GM12872 (cell line): ENCODE results near the gene SLAIN2.

Experiments
- TF ChIP-seq, protein P1 (sequence below): IDR thresholded peaks from 3 replicates; pipeline ENCODE4 v1.5.1; 2011; ENCODE audit warnings: low read depth, mild to moderate bottlenecking, low read length, moderate library complexity; ENCODE audit not compliant: insufficient read depth

SLAIN2 gene

DNA sequence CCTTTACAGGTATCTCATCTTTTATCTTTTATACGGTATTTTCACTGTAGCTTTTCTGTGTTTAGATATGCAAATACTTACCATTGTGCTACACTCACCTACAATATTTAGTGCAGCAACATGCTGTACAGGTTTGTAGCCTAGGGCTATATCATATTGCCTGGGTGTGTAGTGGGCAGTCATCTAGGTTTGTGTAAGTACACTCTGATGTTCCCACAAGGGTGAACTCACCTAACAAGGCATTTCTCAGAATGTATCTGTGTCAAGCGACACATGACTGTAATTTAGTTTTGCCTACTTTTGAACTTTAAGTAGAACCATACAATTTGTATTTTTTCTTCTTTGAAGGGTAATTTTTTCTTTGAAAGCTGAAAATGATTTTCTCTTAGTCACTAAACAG is 87.6 kb downstream of the SLAIN2 start:
- TF ChIP-seq, protein P1, sequence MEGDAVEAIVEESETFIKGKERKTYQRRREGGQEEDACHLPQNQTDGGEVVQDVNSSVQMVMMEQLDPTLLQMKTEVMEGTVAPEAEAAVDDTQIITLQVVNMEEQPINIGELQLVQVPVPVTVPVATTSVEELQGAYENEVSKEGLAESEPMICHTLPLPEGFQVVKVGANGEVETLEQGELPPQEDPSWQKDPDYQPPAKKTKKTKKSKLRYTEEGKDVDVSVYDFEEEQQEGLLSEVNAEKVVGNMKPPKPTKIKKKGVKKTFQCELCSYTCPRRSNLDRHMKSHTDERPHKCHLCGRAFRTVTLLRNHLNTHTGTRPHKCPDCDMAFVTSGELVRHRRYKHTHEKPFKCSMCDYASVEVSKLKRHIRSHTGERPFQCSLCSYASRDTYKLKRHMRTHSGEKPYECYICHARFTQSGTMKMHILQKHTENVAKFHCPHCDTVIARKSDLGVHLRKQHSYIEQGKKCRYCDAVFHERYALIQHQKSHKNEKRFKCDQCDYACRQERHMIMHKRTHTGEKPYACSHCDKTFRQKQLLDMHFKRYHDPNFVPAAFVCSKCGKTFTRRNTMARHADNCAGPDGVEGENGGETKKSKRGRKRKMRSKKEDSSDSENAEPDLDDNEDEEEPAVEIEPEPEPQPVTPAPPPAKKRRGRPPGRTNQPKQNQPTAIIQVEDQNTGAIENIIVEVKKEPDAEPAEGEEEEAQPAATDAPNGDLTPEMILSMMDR: no peak

DNA sequence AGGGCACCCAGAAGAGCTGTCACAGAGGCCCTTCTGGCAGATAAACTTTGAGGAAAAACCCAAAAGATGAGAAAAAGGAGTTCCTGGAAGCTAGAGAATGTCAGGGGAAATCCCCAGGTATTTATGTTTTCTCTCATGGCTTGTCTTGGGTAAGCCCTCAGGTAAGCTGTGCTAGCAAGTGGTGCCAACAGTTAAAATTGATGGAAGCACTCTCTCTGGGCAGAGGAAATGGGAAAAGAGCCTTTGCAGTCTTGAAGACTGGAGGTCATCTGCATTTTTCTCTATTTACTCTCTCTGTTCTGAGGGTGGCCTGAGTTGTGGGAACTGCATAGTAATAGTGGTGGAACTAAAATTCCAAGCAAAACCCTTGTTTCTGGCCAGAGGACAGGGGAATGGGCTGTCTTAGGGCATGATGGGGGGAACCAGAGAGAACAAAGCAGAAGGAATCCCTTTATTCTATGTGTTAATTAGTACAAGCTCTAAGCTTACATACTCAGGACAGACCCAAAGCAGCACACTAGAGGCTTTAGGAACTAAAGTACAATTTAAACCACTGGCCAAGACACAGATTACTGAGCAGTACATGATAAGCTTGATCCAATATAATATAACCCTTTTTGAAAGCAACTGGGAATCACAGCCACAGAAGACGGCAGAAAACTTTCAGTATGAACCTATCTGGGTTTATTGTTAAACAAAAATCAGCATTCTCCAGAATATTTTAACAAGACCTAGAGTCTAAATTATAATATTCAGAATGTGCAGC is 88.6 kb downstream of the SLAIN2 start:
- TF ChIP-seq, protein P1: no peak

DNA sequence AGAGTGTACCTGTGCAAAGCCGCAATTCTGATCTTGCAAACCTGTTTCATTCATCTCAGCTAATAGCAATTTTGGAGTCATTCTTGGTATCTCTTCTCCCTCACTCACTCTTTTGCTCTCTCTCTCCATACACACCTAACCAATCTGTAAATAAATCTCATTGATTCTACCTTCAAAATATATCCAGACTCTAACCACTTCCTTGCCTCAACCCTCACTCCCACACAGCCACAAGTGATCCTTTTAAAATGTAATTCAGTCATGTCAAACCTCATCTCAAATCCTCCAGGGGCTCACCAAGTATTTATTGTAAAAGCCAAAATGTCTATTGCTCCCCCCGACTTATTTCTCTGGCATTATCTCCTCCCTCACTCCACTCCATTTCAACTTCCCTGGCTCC is 90.1 kb downstream of the SLAIN2 start:
- TF ChIP-seq, protein P1: no peak

DNA sequence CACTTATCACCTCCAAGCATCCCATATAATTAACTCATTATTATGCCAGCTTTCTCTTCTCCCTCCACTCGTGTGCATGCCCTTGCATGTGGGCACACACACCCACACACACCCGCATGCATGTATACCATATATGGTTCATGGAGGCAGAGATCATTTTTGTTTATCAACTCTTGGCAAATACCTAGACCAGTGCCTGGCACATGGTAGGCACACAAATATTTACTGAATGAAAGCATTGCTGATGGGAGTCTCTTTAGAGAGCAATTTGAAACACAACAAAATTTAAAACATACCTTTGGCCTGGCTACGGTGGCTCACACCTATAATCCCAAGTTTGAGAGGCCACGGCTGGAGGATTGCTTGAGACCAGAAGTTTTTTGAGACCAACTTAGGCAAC is 90.7 kb downstream of the SLAIN2 start:
- TF ChIP-seq, protein P1: no peak

DNA sequence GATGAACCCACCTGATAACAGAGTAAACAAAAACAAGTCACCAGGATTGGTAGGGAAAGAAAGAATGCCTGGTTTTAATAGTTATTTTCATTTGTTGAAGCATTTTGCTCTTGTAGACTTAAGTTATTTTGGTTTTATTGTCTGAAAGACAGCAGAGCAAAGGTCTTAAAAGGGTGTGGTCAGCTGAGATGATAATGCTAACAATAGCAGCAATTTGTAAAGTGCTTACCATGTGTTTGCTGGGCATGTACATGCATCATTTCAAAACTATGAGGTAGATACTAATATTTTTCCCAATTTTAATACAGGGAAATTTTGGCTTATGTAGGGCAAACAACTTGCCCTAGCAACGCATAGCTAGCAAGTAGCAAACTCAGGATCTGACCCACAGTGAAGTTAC is 95.0 kb downstream of the SLAIN2 start:
- TF ChIP-seq, protein P1: no peak

DNA sequence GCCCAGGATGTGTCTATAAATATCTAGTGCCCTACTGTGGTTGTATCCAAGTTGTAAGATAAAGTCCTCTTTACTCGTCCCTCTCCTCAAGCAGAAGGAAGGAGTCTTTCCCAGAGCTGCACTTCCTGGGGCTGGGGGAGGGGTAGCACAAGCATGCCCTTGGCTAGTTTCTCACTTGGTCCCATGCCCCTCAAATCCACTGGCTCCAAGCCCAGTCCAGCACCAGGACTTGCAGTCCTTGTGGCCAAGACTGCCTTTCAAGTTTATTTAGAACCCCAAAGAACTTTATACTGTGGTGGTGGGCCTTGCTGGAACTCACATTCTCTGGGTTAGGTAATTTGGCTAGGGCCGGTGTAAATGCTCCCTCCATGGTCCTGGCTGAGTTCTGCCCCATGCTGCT is 98.7 kb downstream of the SLAIN2 start:
- TF ChIP-seq, protein P1: no peak

DNA sequence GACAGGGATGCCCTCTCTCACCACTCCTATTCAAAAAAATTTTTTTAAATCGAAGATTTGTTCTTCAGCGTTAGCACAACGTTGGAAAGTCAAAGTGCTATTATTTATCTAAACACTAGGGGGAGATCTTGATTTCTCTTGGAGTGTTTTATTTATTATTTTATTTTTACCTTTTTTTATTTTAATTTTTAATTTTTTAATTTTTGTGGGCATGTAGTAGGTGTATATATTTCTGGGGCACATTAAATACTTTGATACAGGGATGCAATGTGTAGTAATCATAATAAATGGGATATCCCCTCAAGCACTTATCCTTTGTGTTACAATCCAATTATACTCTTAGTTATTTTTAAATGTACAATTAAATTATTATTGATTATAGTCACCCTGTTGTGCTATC is 104.4 kb downstream of the SLAIN2 start:
- TF ChIP-seq, protein P1: no peak
